ENCODE results near the gene CASKIN2. TPM values are rescaled to one million over a fixed set of nuclear protein-coding genes. Genes with fewer than 3 reads are reported as not detected.
"Not testable (repeated sequence)": the region's sequence is repeated elsewhere in the genome, so short reads cannot be mapped to it uniquely, and the experiment has no call there.

CASKIN2 gene
- total and polyA plus RNA-seq, 2 experiments from 2014 or later, result 18.1 to 31.2 TPM

DNA sequence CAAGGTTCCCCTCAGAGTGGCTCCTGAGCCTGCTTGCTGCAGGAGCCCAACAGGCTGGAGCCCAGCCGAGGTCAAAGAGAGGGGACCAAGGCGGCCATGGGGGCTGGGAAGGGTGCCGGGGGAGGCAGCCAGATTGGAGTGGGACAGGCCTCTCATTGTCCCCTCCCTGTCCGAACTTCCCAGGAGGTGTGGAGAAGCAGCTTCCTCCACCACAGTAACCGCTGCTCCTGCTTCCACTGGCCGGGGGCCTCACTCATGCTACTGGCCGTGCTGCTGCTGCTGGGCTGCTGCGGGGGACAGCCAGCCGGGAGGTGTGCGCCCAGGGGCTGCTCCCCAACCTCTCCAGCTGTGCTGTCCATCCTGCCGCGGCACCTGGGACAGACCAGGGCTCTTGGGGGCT, 29.6 kb downstream of the CASKIN2 start:
- no peak for DNase-seq (ENCODE audit: low read depth in 1 of 2, low spot score in 1 of 2)
- no peak overlapping the region for H3K4me3 ChIP-seq
- H3K27ac ChIP-seq, result no peak overlapping the region
- H3K9me3 ChIP-seq (ENCODE audit: low read depth), result no peaks in the 10 kb centered on the region
- TF ChIP-seq, protein P1, sequence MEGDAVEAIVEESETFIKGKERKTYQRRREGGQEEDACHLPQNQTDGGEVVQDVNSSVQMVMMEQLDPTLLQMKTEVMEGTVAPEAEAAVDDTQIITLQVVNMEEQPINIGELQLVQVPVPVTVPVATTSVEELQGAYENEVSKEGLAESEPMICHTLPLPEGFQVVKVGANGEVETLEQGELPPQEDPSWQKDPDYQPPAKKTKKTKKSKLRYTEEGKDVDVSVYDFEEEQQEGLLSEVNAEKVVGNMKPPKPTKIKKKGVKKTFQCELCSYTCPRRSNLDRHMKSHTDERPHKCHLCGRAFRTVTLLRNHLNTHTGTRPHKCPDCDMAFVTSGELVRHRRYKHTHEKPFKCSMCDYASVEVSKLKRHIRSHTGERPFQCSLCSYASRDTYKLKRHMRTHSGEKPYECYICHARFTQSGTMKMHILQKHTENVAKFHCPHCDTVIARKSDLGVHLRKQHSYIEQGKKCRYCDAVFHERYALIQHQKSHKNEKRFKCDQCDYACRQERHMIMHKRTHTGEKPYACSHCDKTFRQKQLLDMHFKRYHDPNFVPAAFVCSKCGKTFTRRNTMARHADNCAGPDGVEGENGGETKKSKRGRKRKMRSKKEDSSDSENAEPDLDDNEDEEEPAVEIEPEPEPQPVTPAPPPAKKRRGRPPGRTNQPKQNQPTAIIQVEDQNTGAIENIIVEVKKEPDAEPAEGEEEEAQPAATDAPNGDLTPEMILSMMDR (IDR thresholded peaks at IDR 0.05; ENCODE audit: low read depth, low read length), result no peak
- no peaks in the 10 kb centered on the region for H3K27me3 ChIP-seq
- H3K4me1 ChIP-seq (ENCODE audit: low read depth), result no peaks in the 10 kb centered on the region
- H3K36me3 ChIP-seq, result no peaks in the 10 kb centered on the region

GRCh38 chr17:75482098-75482942, 33.0 kb downstream of the CASKIN2 start:
- Histone ChIP-seq H3K27ac (peak overlapping the region; percentile 69), H3K36me3 (no peaks in the 10 kb centered on the region), H3K9me3 (ENCODE audit: low read depth) (no peaks in the 10 kb centered on the region), H3K4me1 (ENCODE audit: low read depth) (peaks cover 14% of the 10 kb centered on the region), H3K27me3 (no peaks in the 10 kb centered on the region), H3K4me3 (no peak overlapping the region)
- no peak for DNase-seq (ENCODE audit: low read depth in 1 of 2, low spot score in 1 of 2)
- TF ChIP-seq, protein P1 (IDR thresholded peaks at IDR 0.05; ENCODE audit: low read depth, low read length), result no peak

- no peak for DNase-seq (ENCODE audit: low read depth in 1 of 2, low spot score in 1 of 2)
- H3K4me1 ChIP-seq (ENCODE audit: low read depth), result peaks cover 23% of the 10 kb centered on the region
These were observed 33.9 kb downstream of the CASKIN2 start for GRCh38 chr17:75481194-75482068.

DNA sequence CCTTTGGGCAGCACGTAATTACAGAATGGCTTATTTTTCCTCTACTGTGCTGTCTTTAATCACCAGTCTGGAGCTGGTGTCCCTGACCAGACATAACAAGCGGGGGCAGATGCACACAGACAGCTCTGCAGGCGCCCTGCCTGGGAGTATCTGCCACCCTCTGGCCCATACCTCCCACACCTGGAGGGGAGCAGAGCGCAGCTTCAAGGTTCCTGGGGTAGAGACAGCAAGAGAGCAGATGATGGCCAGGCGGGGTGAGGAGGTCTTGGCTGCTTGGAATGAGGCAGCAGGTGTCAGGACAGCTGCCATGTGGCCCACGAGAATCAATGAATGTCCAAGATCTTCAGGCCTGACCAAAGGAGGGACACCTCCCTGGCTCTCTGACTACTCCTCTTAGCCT, 35.1 kb downstream of the CASKIN2 start:
- no peak for DNase-seq (ENCODE audit: low read depth in 1 of 2, low spot score in 1 of 2)
- no peaks in the 10 kb centered on the region for H3K27me3 ChIP-seq
- H3K27ac ChIP-seq, result peak overlapping the region; percentile 17
- H3K36me3 ChIP-seq, result no peaks in the 10 kb centered on the region
- H3K4me1 ChIP-seq (ENCODE audit: low read depth), result peaks cover 35% of the 10 kb centered on the region
- TF ChIP-seq, protein P1 (IDR thresholded peaks at IDR 0.05; ENCODE audit: low read depth, low read length), result no peak
- H3K4me3 ChIP-seq, result no peak overlapping the region
- no peaks in the 10 kb centered on the region for H3K9me3 ChIP-seq (ENCODE audit: low read depth)

More at GRCh38 chr17:75481194-75482068, 33.9 kb downstream of the CASKIN2 start:
- no peak overlapping the region for H3K4me3 ChIP-seq
- H3K27ac ChIP-seq, result peak overlapping the region; percentile 69
- TF ChIP-seq, protein P1 (IDR thresholded peaks at IDR 0.05; ENCODE audit: low read depth, low read length), result no peak
- no peaks in the 10 kb centered on the region for H3K9me3 ChIP-seq (ENCODE audit: low read depth)
- H3K27me3 ChIP-seq, result no peaks in the 10 kb centered on the region
- no peaks in the 10 kb centered on the region for H3K36me3 ChIP-seq

- peak in 1 of 2 donors; percentile 57 for DNase-seq (ENCODE audit: low read depth in 1 of 2, low spot score in 1 of 2)
- no peaks in the 10 kb centered on the region for H3K36me3 ChIP-seq
- H3K9me3 ChIP-seq (ENCODE audit: low read depth), result no peaks in the 10 kb centered on the region
- H3K27me3 ChIP-seq, result no peaks in the 10 kb centered on the region
- H3K4me1 ChIP-seq (ENCODE audit: low read depth), result peaks cover 43% of the 10 kb centered on the region
- no peak overlapping the region for H3K4me3 ChIP-seq
- TF ChIP-seq, protein P1 (IDR thresholded peaks at IDR 0.05; ENCODE audit: low read depth, low read length), result no peak
- H3K27ac ChIP-seq, result peak overlapping the region; percentile 85
These were observed 36.8 kb downstream of the CASKIN2 start for GRCh38 chr17:75478508-75478907.

GRCh38 chr17:75477490-75477862, 37.9 kb downstream of the CASKIN2 start:
- not testable (repeated sequence) for H3K9me3 ChIP-seq (ENCODE audit: low read depth); H3K27me3 ChIP-seq; H3K36me3 ChIP-seq; H3K4me3 ChIP-seq; DNase-seq (ENCODE audit: low read depth in 1 of 2, low spot score in 1 of 2)
- H3K27ac ChIP-seq, result peak overlapping the region; percentile 89
- H3K4me1 ChIP-seq (ENCODE audit: low read depth), result peaks cover 43% of the 10 kb centered on the region
